Testis (tissue), 3 donors: ENCODE measurements around the gene STAT4. TPM values are rescaled to one million over a fixed set of nuclear protein-coding genes. Genes with fewer than 3 reads are reported as not detected.

Source experiments
- DNase-seq: peaks from one replicate; pipeline ENCODE4 v3.0.0-alpha.2; 2019
- H3K27ac ChIP-seq, 2 donors: fragments of 200-600 bp; sonication (generic); one replicate each; pipeline ENCODE4 v1.5.1; 2019
- H3K27me3 ChIP-seq: fragments of 200-600 bp; sonication (generic); one replicate; pipeline ENCODE4 v1.5.1; 2019
- H3K36me3 ChIP-seq: fragments of 200-600 bp; sonication (generic); one replicate; pipeline ENCODE4 v1.5.1; 2017; ENCODE audit warnings: low read depth; ENCODE audit errors: missing control alignments
- H3K4me1 ChIP-seq: fragments of 200-600 bp; sonication (generic); one replicate; pipeline ENCODE4 v1.5.1; 2019
- H3K4me3 ChIP-seq, 2 donors: fragments of 200-600 bp; sonication (generic); one replicate each; pipeline ENCODE4 v1.5.1; 2017 to 2019
- H3K9me3 ChIP-seq: fragments of 200-600 bp; sonication (generic); one replicate; pipeline ENCODE4 v1.5.1; 2017
- POLR2A ChIP-seq: fragments of 450-650 bp; IDR thresholded peaks from one replicate; pipeline ENCODE4 v1.6.1; 2017; ENCODE audit warnings: antibody characterized with exemption, mild to moderate bottlenecking, moderate library complexity
- WGBS, 2 donors: methylation state at CpG; one replicate each; pipeline ENCODE4 v1.1.5; 2018; 5-methylcytosine and 5-hydroxymethylcytosine counted together
- intact Hi-C: fragments of 100-400 bp; cut with DNase I; formaldehyde crosslinking; loops from one replicate; pipeline ENCODE4 v1.15.1; 2023; ENCODE audit warnings: low total_unique reads
- polyA plus RNA-seq: library from polyadenylated mRNA; stranded (reverse); fragments of 350-450 nt; fragmentation: Illumina TruSeq; extraction: RNeasy Lipid Tissue Mini Kit (QIAGEN cat#74804); gene quantifications from one replicate; pipeline ENCODE4 v1.2.3, GENCODE V29; 2014; ENCODE audit warnings: low read depth, low replicate concordance; ENCODE audit not compliant: insufficient read depth
- total RNA-seq, 2 donors: library from RNA; depleted of rRNA; stranded (reverse); fragments of >200 nt; gene quantifications; one replicate each; pipeline ENCODE4 v1.2.3, GENCODE V29; 2016
- TF ChIP-seq, protein P1 (sequence below), 3 experiments: fragments of 450-650 bp in 2 of 3; fragments of 200-600 bp in 1 of 3; sonication (generic) in 1 of 3; IDR thresholded peaks; one replicate each; pipeline ENCODE4 v1.5.1; 2016 to 2019; ENCODE audit warnings: antibody characterized with exemption in 3 of 3, mild to moderate bottlenecking in 2 of 3, moderate library complexity in 1 of 3

STAT4 gene
- total and polyA plus RNA-seq, 3 donors from 2014 or later, result 23.0 to 59.4 (median 36.4) TPM

GRCh38 chr2:191026377-191026776 is 124.4 kb downstream of the STAT4 start:
- no peaks in the 10 kb centered on the region for H3K9me3 ChIP-seq
- no peak for DNase-seq
- intact Hi-C loops, result no loop called here
- no peaks in the 10 kb centered on the region for H3K27me3 ChIP-seq
- no peaks in the 10 kb centered on the region for H3K36me3 ChIP-seq
- 43 to 85% methylated on average over 1 to 2 of the region's 2 CpGs for WGBS, 2 donors
- no peak overlapping the region for H3K27ac ChIP-seq
- peaks cover 2% of the 10 kb centered on the region for H3K4me1 ChIP-seq
- TF ChIP-seq, protein P1, sequence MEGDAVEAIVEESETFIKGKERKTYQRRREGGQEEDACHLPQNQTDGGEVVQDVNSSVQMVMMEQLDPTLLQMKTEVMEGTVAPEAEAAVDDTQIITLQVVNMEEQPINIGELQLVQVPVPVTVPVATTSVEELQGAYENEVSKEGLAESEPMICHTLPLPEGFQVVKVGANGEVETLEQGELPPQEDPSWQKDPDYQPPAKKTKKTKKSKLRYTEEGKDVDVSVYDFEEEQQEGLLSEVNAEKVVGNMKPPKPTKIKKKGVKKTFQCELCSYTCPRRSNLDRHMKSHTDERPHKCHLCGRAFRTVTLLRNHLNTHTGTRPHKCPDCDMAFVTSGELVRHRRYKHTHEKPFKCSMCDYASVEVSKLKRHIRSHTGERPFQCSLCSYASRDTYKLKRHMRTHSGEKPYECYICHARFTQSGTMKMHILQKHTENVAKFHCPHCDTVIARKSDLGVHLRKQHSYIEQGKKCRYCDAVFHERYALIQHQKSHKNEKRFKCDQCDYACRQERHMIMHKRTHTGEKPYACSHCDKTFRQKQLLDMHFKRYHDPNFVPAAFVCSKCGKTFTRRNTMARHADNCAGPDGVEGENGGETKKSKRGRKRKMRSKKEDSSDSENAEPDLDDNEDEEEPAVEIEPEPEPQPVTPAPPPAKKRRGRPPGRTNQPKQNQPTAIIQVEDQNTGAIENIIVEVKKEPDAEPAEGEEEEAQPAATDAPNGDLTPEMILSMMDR (IDR thresholded peaks at IDR 0.05), result no peak
- TF ChIP-seq POLR2A, result no peak
- no peak overlapping the region for H3K4me3 ChIP-seq

- DNase-seq, result no peak
- H3K4me1 ChIP-seq, result peaks cover 9% of the 10 kb centered on the region
- 62 to 72% methylated on average over 1 of the region's 1 CpG for WGBS, 2 donors
- no peaks in the 10 kb centered on the region for H3K9me3 ChIP-seq
- no peaks in the 10 kb centered on the region for H3K27me3 ChIP-seq
- no peak overlapping the region for H3K27ac ChIP-seq
- intact Hi-C loops, result no loop called here
- no peak overlapping the region for H3K4me3 ChIP-seq
- TF ChIP-seq, protein P1 (IDR thresholded peaks at IDR 0.05), result no peak
- TF ChIP-seq POLR2A, result no peak
- H3K36me3 ChIP-seq, result no peaks in the 10 kb centered on the region
Measured at GRCh38 chr2:191025135-191025534, 125.7 kb downstream of the STAT4 start.

GRCh38 chr2:191023235-191023679 is 127.5 kb downstream of the STAT4 start:
- no peak for DNase-seq
- 91 to 94% methylated on average over 7 of the region's 7 CpGs for WGBS, 2 donors
- intact Hi-C loops, result no loop called here
- TF ChIP-seq POLR2A, result no peak
- TF ChIP-seq, protein P1 (IDR thresholded peaks at IDR 0.05), result no peak
- H3K27ac ChIP-seq, result no peak overlapping the region
- no peaks in the 10 kb centered on the region for H3K36me3 ChIP-seq
- peaks cover 9% of the 10 kb centered on the region for H3K4me1 ChIP-seq
- no peak overlapping the region for H3K4me3 ChIP-seq
- H3K27me3 ChIP-seq, result no peaks in the 10 kb centered on the region
- H3K9me3 ChIP-seq, result no peaks in the 10 kb centered on the region

GRCh38 chr2:191020742-191021381 is 129.9 kb downstream of the STAT4 start:
- Histone ChIP-seq H3K4me3 (peak overlapping the region; percentile 69 to 88), H3K36me3 (no peaks in the 10 kb centered on the region), H3K27me3 (no peaks in the 10 kb centered on the region), H3K27ac (peak overlapping the region; percentile 79 to 84), H3K4me1 (peaks cover 9% of the 10 kb centered on the region), H3K9me3 (no peaks in the 10 kb centered on the region)
- intact Hi-C loops, result no loop called here
- WGBS, 2 donors, result 24 to 37% methylated on average over 14 of the region's 14 CpGs
- DNase-seq, result peak; percentile 25
- TF ChIP-seq, protein P1 (IDR thresholded peaks at IDR 0.05), result no peak
- no peak for TF ChIP-seq POLR2A

DNA sequence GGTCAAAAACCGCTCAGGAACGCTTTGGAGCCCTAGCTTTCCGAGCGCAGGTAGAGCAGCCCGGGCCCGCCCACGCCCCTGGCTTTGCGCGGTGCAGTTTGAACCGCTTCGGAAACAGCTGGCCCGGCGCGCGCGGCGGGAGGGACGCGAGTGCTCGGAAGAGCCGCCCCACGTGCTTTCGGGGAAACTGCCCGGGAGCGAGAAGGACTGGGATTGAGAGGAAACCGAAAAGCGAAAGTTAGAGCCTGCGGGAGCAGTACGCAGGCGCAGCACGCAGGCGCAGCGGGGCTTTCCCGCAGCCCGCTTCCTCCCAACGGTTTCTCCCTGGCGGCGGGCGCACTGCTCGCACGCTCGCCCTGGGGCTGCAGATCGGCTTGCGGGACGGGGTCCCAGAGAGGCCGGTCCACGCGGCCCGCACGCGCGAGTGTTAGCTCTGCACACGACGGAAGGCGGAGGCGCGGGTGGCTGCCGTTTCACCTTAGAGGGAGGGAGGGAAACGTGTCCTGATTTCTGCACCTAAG is 130.5 kb downstream of the STAT4 start:
- H3K4me1 ChIP-seq, result peaks cover 9% of the 10 kb centered on the region
- DNase-seq, result peak; percentile 95
- peak; percentile 59 for TF ChIP-seq POLR2A
- TF ChIP-seq, protein P1 (IDR thresholded peaks at IDR 0.05), result peak in 2 of 3 experiments; percentile 10 to 47
- intact Hi-C loops, result no loop called here
- no peaks in the 10 kb centered on the region for H3K36me3 ChIP-seq
- 1% methylated on average over 50 to 55 of the region's 59 CpGs for WGBS, 2 donors
- peak overlapping the region; percentile 69 to 88 for H3K4me3 ChIP-seq
- H3K9me3 ChIP-seq, result no peaks in the 10 kb centered on the region
- H3K27ac ChIP-seq, result peak overlapping the region; percentile 79 to 84
- no peaks in the 10 kb centered on the region for H3K27me3 ChIP-seq
